ENCODE results near the gene SPEF2.

SPEF2 gene

GRCh38 chr5:35785601-35786085, 168.0 kb downstream of the SPEF2 start:
- no peak for DNase-seq

- DNase-seq = no peak
Measured at GRCh38 chr5:35788724-35789123, 171.1 kb downstream of the SPEF2 start.

GRCh38 chr5:35789732-35790456, 172.2 kb downstream of the SPEF2 start:
- DNase-seq = no peak

- DNase-seq = no peak
Measured at GRCh38 chr5:35790457-35790822, 172.8 kb downstream of the SPEF2 start.

GRCh38 chr5:35794328-35794619, 176.6 kb downstream of the SPEF2 start:
- DNase-seq = no peak

- DNase-seq = no peak
Measured at GRCh38 chr5:35794684-35795375, 177.2 kb downstream of the SPEF2 start.

- no peak for DNase-seq
Measured at GRCh38 chr5:35799181-35799580, 181.5 kb downstream of the SPEF2 start.

GRCh38 chr5:35799753-35800152, 182.1 kb downstream of the SPEF2 start:
- no peak for DNase-seq

- peak; percentile 93 for DNase-seq
Measured at GRCh38 chr5:35803191-35803651, 185.6 kb downstream of the SPEF2 start.

- no peak for DNase-seq
Measured at GRCh38 chr5:35804201-35804653, 186.6 kb downstream of the SPEF2 start.

- no peak for DNase-seq
Measured at GRCh38 chr5:35804841-35805240, 187.2 kb downstream of the SPEF2 start.

GRCh38 chr5:35810601-35811000, 192.9 kb downstream of the SPEF2 start:
- DNase-seq = no peak

- DNase-seq = no peak
Measured at GRCh38 chr5:35811108-35811741, 193.6 kb downstream of the SPEF2 start.

GRCh38 chr5:35813521-35813920, 195.9 kb downstream of the SPEF2 start:
- no peak for DNase-seq

- DNase-seq = peak; percentile 72
Measured at GRCh38 chr5:35815089-35815936, 197.7 kb downstream of the SPEF2 start.

- DNase-seq = no peak
Measured at GRCh38 chr5:35816881-35817521, 199.3 kb downstream of the SPEF2 start.

GRCh38 chr5:35819026-35819425, 201.4 kb downstream of the SPEF2 start:
- DNase-seq = no peak

- no peak for DNase-seq
Measured at GRCh38 chr5:35819668-35820067, 202.0 kb downstream of the SPEF2 start.

GRCh38 chr5:35820735-35821134, 203.1 kb downstream of the SPEF2 start:
- no peak for DNase-seq

GRCh38 chr5:35821513-35821912, 203.8 kb downstream of the SPEF2 start:
- DNase-seq = no peak

GRCh38 chr5:35822511-35822910, 204.8 kb downstream of the SPEF2 start:
- no peak for DNase-seq

GRCh38 chr5:35823347-35824098, 205.9 kb downstream of the SPEF2 start:
- no peak for DNase-seq

Measured in NCI-H1694 (cell line).